HEK293 (cell line): Measurements from ENCODE around the gene COA6.
A peak's percentile ranks its signal among the peaks of the same experiment; 100 is the strongest.

Experiments used
- CTCF ChIA-PET: fragments of 350-600 bp; formaldehyde crosslinking; extraction: SDS; loops from one replicate; lab custom pipeline; 2021; ENCODE audit warnings: antibody characterized with exemption; lab: Yijun Ruan, JAX
- POLR2A ChIA-PET: fragments of 300-600 bp; formaldehyde crosslinking; extraction: SDS; loops from one replicate; lab custom pipeline; 2020; ENCODE audit warnings: antibody characterized with exemption, inconsistent platforms; lab: Yijun Ruan, JAX
- H3K27ac ChIP-seq: fragments of 200-500 bp; sonication (Bioruptor generic); 2 replicates; pipeline ENCODE4 v1.5.1; 2014; ENCODE audit warnings: low read depth, low read length, control low read depth, inconsistent platforms; ENCODE audit errors: extremely low read depth
- H3K36me3 ChIP-seq, 2 experiments: fragments of 200-500 bp in 1 of 2; sonication (Bioruptor generic) in 1 of 2; 1 replicate in 1 of 2; 2 replicates in 1 of 2; pipeline ENCODE4 v1.5.1; 2014 to 2017; ENCODE audit warnings: inconsistent platforms in 2 of 2, low read length in 2 of 2; ENCODE audit not compliant: control insufficient read depth in 2 of 2, insufficient read depth in 1 of 2
- H3K4me1 ChIP-seq: fragments of 200-500 bp; sonication (Bioruptor generic); 2 replicates; pipeline ENCODE4 v1.5.1; 2014; ENCODE audit warnings: mild to moderate bottlenecking, low read length, inconsistent platforms; ENCODE audit not compliant: control insufficient read depth, insufficient read depth
- H3K4me3 ChIP-seq: 2 replicates; pipeline ENCODE4 v1.5.1; 2011; ENCODE audit warnings: low read depth, mild to moderate bottlenecking, control low read depth, low read length, moderate library complexity
- H3K9me3 ChIP-seq: fragments of 200-500 bp; sonication (Bioruptor generic); 2 replicates; pipeline ENCODE4 v1.5.1; 2014; ENCODE audit warnings: low read depth, low read length, inconsistent platforms; ENCODE audit not compliant: control insufficient read depth, insufficient read depth
- MZF1 ChIP-seq: fragments of 450-650 bp; formaldehyde crosslinking; IDR thresholded peaks from 2 replicates; pipeline ENCODE4 v1.5.1; 2017; ENCODE audit warnings: missing biosample characterization, missing genetic modification characterization, borderline replicate concordance
- ZBTB11 ChIP-seq: fragments of 450-650 bp; formaldehyde crosslinking; conservative IDR thresholded peaks from 2 replicates; pipeline ENCODE4 v1.5.1; 2016; ENCODE audit warnings: low read depth, missing biosample characterization, missing genetic modification characterization
- ZBTB17 ChIP-seq: fragments of 450-650 bp; formaldehyde crosslinking; IDR thresholded peaks from 2 replicates; pipeline ENCODE4 v1.5.1; 2016; ENCODE audit warnings: missing biosample characterization, missing genetic modification characterization
- ZIC2 ChIP-seq: fragments of 450-650 bp; formaldehyde crosslinking; IDR thresholded peaks from 2 replicates; pipeline ENCODE4 v1.5.1; 2016; ENCODE audit warnings: missing biosample characterization, missing genetic modification characterization
- ZNF138 ChIP-seq: fragments of 450-650 bp; formaldehyde crosslinking; IDR thresholded peaks from 2 replicates; pipeline ENCODE4 v1.5.1; 2016; ENCODE audit warnings: missing biosample characterization, missing genetic modification characterization, borderline replicate concordance
- ZNF16 ChIP-seq: fragments of 450-650 bp; formaldehyde crosslinking; IDR thresholded peaks from 2 replicates; pipeline ENCODE4 v1.5.1; 2016; ENCODE audit warnings: low read depth, missing biosample characterization, missing genetic modification characterization
- ZNF174 ChIP-seq: fragments of 450-650 bp; formaldehyde crosslinking; IDR thresholded peaks from 2 replicates; pipeline ENCODE4 v1.5.0; 2017; ENCODE audit warnings: missing biosample characterization, mild to moderate bottlenecking, missing genetic modification characterization
- ZNF2 ChIP-seq: fragments of 450-650 bp; formaldehyde crosslinking; IDR thresholded peaks from 2 replicates; pipeline ENCODE4 v1.5.1; 2016; ENCODE audit warnings: missing biosample characterization, missing genetic modification characterization
- ZNF223 ChIP-seq: fragments of 450-650 bp; formaldehyde crosslinking; IDR thresholded peaks from 2 replicates; pipeline ENCODE4 v1.5.1; 2016; ENCODE audit warnings: missing biosample characterization, missing genetic modification characterization
- ZNF274 ChIP-seq, 2 experiments: fragments of 200-500 bp in 1 of 2; fragments of 450-650 bp in 1 of 2; sonication (Bioruptor generic) in 1 of 2; formaldehyde crosslinking in 1 of 2; IDR thresholded peaks; 2 replicates each; pipeline versions ENCODE4 v1.5.1 to v1.6.1; 2014 to 2016; ENCODE audit warnings: borderline replicate concordance in 1 of 2, inconsistent platforms in 1 of 2, low read length in 1 of 2, missing biosample characterization in 1 of 2, missing genetic modification characterization in 1 of 2
- ZNF335 ChIP-seq: fragments of 450-650 bp; formaldehyde crosslinking; conservative IDR thresholded peaks from 2 replicates; pipeline ENCODE4 v1.5.1; 2016; ENCODE audit warnings: missing biosample characterization, missing genetic modification characterization
- ZNF501 ChIP-seq: fragments of 450-650 bp; formaldehyde crosslinking; IDR thresholded peaks from 2 replicates; pipeline ENCODE4 v1.5.1; 2016; ENCODE audit warnings: missing biosample characterization, missing genetic modification characterization
- ZNF529 ChIP-seq: fragments of 450-650 bp; formaldehyde crosslinking; IDR thresholded peaks from 2 replicates; pipeline ENCODE4 v1.5.1; 2017; ENCODE audit warnings: missing genetic modification characterization, missing biosample characterization; ENCODE audit not compliant: insufficient replicate concordance
- ZNF571 ChIP-seq: fragments of 450-650 bp; formaldehyde crosslinking; IDR thresholded peaks from 2 replicates; pipeline ENCODE4 v1.5.0; 2017; ENCODE audit warnings: missing biosample characterization, missing genetic modification characterization
- ZNF664 ChIP-seq: fragments of 450-650 bp; formaldehyde crosslinking; IDR thresholded peaks from 2 replicates; pipeline ENCODE4 v1.5.1; 2016; ENCODE audit warnings: missing biosample characterization, missing genetic modification characterization
- ZNF701 ChIP-seq: fragments of 450-650 bp; formaldehyde crosslinking; IDR thresholded peaks from 2 replicates; pipeline ENCODE4 v1.5.1; 2016; ENCODE audit warnings: missing biosample characterization, missing genetic modification characterization
- ZNF843 ChIP-seq: fragments of 450-650 bp; formaldehyde crosslinking; IDR thresholded peaks from 2 replicates; pipeline ENCODE4 v1.5.1; 2016; ENCODE audit warnings: missing biosample characterization, missing genetic modification characterization
- TF ChIP-seq, protein P1 (sequence below): fragments of 450-650 bp; formaldehyde crosslinking; IDR thresholded peaks from 2 replicates; pipeline ENCODE4 v1.5.1; 2016; ENCODE audit warnings: missing biosample characterization, missing genetic modification characterization
- TF ChIP-seq, protein P2 (sequence below): fragments of 450-650 bp; formaldehyde crosslinking; IDR thresholded peaks from 2 replicates; pipeline ENCODE4 v1.5.1; 2016; ENCODE audit warnings: missing biosample characterization, missing genetic modification characterization
- TF ChIP-seq, protein P3 (sequence below): fragments of 450-650 bp; formaldehyde crosslinking; IDR thresholded peaks from 2 replicates; pipeline ENCODE4 v1.5.1; 2016; ENCODE audit warnings: missing biosample characterization, missing genetic modification characterization
- TF ChIP-seq, protein P4 (sequence below): fragments of 450-650 bp; formaldehyde crosslinking; IDR thresholded peaks from 2 replicates; pipeline ENCODE4 v1.5.1; 2016; ENCODE audit warnings: missing biosample characterization, missing genetic modification characterization

Gene COA6

DNA sequence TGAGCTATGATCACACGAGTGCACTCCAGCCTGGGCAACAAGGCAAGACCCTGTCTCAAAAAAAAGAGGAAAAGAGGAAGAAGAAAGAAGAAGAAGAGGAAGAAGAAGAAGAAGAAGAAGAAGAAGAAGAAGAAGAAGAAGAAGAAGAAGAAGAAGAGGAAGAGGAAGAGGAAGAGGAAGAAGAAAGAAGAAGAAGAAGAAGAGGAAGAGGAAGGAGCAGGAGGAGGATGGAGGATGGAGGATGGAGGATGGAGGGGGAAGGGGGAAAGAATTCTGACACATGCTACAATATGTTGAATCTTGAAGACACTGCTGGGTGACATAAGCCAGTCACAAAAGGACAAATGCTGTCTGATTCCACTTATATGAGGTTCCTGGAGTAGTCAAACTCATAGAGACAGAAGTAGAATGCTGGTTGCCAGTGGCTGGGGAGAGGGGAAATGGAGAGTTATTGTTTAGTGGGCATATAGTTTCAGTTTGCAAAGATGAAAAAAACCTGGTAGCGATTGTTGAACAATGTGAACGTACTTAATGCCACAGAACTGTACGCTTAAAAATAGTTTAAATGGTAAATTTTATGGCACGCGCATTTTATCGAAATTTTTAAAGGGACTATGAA lies 47.3 kb upstream of the COA6 start (continued):
- TF ChIP-seq ZNF701 (tag by site-specific recombination) (no peak), ZNF16 (no peak), ZNF138 (tag by site-specific recombination) (no peak), ZNF223 (tag by site-specific recombination) (no peak)
- TF ChIP-seq, protein P1, sequence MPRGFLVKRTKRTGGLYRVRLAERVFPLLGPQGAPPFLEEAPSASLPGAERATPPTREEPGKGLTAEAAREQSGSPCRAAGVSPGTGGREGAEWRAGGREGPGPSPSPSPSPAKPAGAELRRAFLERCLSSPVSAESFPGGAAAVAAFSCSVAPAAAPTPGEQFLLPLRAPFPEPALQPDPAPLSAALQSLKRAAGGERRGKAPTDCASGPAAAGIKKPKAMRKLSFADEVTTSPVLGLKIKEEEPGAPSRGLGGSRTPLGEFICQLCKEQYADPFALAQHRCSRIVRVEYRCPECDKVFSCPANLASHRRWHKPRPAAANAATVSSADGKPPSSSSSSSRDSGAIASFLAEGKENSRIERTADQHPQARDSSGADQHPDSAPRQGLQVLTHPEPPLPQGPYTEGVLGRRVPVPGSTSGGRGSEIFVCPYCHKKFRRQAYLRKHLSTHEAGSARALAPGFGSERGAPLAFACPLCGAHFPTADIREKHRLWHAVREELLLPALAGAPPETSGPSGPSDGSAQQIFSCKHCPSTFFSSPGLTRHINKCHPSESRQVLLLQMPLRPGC, result no peak

DNA sequence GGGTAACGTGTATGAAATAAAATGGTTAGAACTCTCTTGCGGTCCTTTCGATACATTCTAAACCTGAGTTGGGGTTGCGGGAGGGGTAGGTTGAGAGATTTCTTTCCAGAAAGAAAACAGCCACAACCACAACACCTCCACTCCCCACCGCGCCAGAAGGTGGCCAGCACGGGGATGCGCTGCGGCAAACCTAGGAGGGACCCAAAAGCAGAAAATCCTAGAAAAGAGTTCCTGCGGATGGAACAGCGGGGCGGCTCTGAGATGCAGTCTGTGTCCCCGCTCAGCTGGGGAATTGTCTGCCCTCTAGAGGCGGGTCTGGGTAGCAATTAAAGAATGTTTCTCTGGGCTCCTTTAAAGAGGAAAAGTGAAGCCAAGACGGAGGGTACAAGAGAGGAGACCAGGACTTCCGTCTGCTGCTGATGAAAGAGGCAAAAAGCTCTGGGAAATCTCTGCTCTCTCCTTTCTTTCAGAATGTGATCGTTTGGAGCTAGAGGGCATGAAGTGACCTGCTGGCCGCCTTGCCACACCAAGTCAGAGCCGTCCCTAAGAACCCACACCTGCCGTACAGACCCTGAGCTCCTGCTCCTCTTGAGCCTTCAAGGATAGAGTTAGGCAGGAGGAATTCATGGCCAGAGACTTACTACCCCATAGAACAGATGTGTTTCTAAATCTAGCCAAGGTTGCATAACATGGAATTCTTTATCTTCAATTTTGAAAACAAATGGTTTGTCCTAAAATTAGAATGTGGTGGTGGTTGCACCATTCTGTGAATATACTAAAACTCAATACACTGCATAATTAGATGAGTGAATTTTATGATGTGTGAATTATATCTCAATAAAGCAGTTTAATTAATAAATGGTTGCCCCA lies 46.5 kb upstream of the COA6 start:
- no peak overlapping the region for H3K27ac ChIP-seq
- no peaks in the 10 kb centered on the region for H3K9me3 ChIP-seq
- H3K4me1 ChIP-seq, result no peaks in the 10 kb centered on the region
- H3K4me3 ChIP-seq, result peak overlapping the region; percentile 39
- ChIA-PET POLR2A (interaction anchor here (0.5 to 1.7 kb wide), 2 partner anchors 47 to 116 kb away, joined by 6 to 8 read pairs; partner anchors contain the start of gene COA6), CTCF (interaction anchor here (0.5 to 14.1 kb wide), 50 partner anchors 8 to 1565 kb away, joined by 3 to 199 read pairs (median 3); partner anchors contain the start of gene COA6)
- no peaks in the 10 kb centered on the region for H3K36me3 ChIP-seq
- TF ChIP-seq, protein P2, sequence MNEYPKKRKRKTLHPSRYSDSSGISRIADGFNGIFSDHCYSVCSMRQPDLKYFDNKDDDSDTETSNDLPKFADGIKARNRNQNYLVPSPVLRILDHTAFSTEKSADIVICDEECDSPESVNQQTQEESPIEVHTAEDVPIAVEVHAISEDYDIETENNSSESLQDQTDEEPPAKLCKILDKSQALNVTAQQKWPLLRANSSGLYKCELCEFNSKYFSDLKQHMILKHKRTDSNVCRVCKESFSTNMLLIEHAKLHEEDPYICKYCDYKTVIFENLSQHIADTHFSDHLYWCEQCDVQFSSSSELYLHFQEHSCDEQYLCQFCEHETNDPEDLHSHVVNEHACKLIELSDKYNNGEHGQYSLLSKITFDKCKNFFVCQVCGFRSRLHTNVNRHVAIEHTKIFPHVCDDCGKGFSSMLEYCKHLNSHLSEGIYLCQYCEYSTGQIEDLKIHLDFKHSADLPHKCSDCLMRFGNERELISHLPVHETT (tag by site-specific recombination), result 0 out of 2 replicates have a peak, but pooled peaks have one; percentile 38
- TF ChIP-seq ZNF571 (tag by site-specific recombination), result no peak
- TF ChIP-seq ZBTB17, result peak; percentile 94
- 0 out of 2 replicates have a peak, but pooled peaks have one; percentile 55 for TF ChIP-seq ZNF664 (tag by site-specific recombination)
- TF ChIP-seq ZNF843, result 0 out of 2 replicates have a peak, but pooled peaks have one; percentile 18
- peak; percentile 69 for TF ChIP-seq ZIC2 (tag by site-specific recombination)
- TF ChIP-seq ZNF335 (tag by site-specific recombination), result no peak
- TF ChIP-seq ZBTB11 (tag by site-specific recombination), result peak; percentile 42; the same call in 1 of the 2 replicates
- TF ChIP-seq ZNF174 (tag by site-specific recombination), result no peak
- TF ChIP-seq ZNF274 (IDR thresholded peaks at IDR 0.05; ENCODE audit: low read length), result no peak
- no peak for TF ChIP-seq ZNF274 (tag by site-specific recombination; IDR thresholded peaks at IDR 0.05; ENCODE audit: borderline replicate concordance)
- TF ChIP-seq ZNF501, result 0 out of 2 replicates have a peak, but pooled peaks have one; percentile 43
- TF ChIP-seq ZNF529 (tag by site-specific recombination), result no peak
- TF ChIP-seq, protein P3, sequence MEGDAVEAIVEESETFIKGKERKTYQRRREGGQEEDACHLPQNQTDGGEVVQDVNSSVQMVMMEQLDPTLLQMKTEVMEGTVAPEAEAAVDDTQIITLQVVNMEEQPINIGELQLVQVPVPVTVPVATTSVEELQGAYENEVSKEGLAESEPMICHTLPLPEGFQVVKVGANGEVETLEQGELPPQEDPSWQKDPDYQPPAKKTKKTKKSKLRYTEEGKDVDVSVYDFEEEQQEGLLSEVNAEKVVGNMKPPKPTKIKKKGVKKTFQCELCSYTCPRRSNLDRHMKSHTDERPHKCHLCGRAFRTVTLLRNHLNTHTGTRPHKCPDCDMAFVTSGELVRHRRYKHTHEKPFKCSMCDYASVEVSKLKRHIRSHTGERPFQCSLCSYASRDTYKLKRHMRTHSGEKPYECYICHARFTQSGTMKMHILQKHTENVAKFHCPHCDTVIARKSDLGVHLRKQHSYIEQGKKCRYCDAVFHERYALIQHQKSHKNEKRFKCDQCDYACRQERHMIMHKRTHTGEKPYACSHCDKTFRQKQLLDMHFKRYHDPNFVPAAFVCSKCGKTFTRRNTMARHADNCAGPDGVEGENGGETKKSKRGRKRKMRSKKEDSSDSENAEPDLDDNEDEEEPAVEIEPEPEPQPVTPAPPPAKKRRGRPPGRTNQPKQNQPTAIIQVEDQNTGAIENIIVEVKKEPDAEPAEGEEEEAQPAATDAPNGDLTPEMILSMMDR, result peak; percentile 91
- TF ChIP-seq, protein P4, sequence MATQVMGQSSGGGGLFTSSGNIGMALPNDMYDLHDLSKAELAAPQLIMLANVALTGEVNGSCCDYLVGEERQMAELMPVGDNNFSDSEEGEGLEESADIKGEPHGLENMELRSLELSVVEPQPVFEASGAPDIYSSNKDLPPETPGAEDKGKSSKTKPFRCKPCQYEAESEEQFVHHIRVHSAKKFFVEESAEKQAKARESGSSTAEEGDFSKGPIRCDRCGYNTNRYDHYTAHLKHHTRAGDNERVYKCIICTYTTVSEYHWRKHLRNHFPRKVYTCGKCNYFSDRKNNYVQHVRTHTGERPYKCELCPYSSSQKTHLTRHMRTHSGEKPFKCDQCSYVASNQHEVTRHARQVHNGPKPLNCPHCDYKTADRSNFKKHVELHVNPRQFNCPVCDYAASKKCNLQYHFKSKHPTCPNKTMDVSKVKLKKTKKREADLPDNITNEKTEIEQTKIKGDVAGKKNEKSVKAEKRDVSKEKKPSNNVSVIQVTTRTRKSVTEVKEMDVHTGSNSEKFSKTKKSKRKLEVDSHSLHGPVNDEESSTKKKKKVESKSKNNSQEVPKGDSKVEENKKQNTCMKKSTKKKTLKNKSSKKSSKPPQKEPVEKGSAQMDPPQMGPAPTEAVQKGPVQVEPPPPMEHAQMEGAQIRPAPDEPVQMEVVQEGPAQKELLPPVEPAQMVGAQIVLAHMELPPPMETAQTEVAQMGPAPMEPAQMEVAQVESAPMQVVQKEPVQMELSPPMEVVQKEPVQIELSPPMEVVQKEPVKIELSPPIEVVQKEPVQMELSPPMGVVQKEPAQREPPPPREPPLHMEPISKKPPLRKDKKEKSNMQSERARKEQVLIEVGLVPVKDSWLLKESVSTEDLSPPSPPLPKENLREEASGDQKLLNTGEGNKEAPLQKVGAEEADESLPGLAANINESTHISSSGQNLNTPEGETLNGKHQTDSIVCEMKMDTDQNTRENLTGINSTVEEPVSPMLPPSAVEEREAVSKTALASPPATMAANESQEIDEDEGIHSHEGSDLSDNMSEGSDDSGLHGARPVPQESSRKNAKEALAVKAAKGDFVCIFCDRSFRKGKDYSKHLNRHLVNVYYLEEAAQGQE (tag by site-specific recombination), result 0 out of 2 replicates have a peak, but pooled peaks have one; percentile 21
- 0 out of 2 replicates have a peak, but pooled peaks have one; percentile 41 for TF ChIP-seq ZNF2 (tag by site-specific recombination)
- peak; percentile 37; the same call in 1 of the 2 replicates for TF ChIP-seq MZF1
